Measurements from ENCODE around the gene EIF4E.

GRCh38 chr4:98939438-98939837, 10.5 kb upstream of the EIF4E start:
- TF ChIP-seq POLR2AphosphoS5 (IDR thresholded peaks at IDR 0.05; ENCODE audit: low read depth, low read length) (no peak), POLR2A (IDR thresholded peaks at IDR 0.05; ENCODE audit: low read depth, low read length) (no peak), TAF1 (IDR thresholded peaks at IDR 0.05; ENCODE audit: borderline replicate concordance, low read depth, low read length) (no peak)
